Cerebellar cortex (tissue), 1 donor: Measurements from ENCODE around the gene TRAM2.
A peak's percentile ranks its signal among the peaks of the same experiment; 100 is the strongest.

ENCODE experiments used
- DNase-seq: peaks from one replicate; pipeline ENCODE4 v3.0.0-alpha.2; 2015; ENCODE audit warnings: low spot score

Gene TRAM2

DNA sequence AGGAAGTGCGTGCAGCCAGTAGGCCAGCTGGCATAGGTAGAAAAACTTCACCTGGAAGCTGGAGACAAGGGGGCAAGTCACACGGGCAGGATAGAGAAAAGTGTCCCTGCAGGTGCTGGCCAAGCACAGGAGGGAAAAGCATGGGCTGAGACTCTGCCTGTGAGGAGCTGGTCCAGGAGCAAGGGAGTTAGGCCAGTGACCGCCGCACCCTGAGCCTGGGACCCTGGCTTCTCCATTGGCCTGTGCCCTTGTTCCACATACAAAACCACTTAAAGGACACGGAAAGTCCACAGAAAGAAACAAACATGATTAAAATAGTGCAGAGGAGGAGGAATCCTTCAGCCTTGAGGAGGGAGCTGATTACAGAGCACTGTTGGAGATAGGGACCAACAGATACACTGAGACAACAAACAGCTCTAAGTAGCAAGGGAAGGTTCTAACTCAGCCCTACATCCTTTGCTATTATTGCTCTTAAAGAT is 68.6 kb downstream of the TRAM2 start:
- no peak for DNase-seq

- no peak for DNase-seq
Observed at GRCh38 chr6:52507557-52508260, 69.2 kb downstream of the TRAM2 start.

DNA sequence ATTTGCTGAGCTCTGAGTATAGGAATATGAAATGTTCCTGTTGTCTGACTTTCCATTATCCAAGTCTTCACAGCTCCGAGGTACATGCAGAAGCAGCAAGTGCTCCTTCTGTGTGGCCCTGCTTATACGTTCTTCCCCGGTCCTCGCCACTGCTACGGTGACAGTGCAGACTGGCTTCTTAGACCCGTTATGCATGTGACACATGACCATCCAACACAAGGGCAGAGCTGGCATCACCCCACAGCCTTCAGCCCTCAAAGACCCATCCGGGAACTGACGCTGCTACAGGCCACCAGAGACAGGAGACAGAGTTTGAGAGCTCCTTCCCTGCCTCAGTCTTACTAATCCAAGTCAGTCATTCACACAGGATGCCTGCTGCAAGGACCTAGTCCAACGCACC is 70.4 kb downstream of the TRAM2 start:
- no peak for DNase-seq

- no peak for DNase-seq
Observed at GRCh38 chr6:52505726-52506409, 71.0 kb downstream of the TRAM2 start.

GRCh38 chr6:52504782-52505136 is 72.1 kb downstream of the TRAM2 start:
- DNase-seq: no peak

GRCh38 chr6:52503851-52504781 is 72.7 kb downstream of the TRAM2 start:
- peak; percentile 88 for DNase-seq

DNA sequence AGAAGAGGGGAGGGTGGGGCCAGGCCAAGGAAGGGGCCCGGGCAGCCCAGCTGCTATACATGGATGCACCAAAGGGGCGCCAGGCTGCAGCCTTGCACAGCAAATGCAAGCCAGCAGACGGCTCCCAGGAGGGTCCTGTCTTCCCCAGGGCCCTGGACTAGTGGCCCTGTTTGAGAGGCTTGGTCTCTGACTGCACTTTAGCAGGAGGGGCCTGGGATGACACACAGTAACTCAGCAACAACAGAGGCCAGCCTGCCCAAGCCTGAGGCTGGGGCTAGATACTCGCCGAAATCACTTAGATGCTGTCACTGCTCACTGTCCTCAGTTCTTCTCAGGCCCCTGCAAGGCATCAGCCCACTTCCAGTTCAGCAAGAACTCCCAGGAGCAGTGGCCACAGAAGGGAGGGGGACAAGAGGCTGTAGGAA is 73.5 kb downstream of the TRAM2 start:
- DNase-seq: peak; percentile 10

GRCh38 chr6:52502306-52503029 is 74.4 kb downstream of the TRAM2 start:
- DNase-seq: peak; percentile 69

DNA sequence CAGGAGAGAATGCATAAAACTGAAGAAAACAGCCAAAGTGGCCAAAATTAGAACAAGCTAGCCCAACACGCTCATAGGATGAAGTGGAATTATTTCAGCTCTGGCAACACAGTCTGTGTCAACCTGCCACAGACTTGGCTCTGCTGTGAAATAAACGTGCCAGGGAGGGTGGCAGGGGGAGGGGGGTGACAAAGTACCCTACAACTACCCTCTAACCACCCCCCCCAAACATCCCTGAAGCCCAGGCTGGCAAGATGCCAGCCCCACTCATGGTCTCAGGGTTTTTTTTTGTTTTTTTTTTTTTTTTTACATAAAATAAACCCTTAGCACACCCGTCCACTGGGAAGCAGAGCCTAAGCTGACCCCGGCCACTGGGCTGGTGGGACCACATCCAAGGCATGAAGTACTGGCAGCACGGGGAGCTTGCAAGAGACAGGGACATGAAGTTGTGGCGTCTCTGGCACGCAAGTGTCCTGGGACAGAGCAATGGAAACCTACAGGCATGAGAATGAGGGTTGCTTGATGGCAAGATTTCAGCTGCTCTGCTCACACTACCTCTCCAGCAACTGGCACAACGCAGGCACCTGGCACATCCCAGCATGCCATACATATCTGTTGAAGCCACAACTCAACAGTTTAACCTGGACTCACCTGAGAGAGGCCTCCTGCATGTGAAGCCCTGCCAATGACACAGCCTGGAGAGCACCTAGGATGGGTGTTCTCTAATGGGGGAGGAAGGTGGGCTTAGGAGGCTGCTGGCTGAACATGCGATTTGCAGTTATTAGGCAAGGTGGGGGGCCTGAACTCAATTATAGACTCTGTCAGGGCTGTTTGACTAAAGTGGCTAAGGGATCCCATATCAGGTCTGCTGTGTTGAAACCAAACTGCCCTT is 76.4 kb downstream of the TRAM2 start:
- DNase-seq: no peak

GRCh38 chr6:52499681-52500236 is 77.1 kb downstream of the TRAM2 start:
- DNase-seq: peak; percentile 13

GRCh38 chr6:52499026-52499425 is 77.8 kb downstream of the TRAM2 start:
- peak; percentile 36 for DNase-seq

GRCh38 chr6:52498538-52499017 is 78.3 kb downstream of the TRAM2 start:
- no peak for DNase-seq

GRCh38 chr6:52497652-52498408 is 79.0 kb downstream of the TRAM2 start:
- no peak for DNase-seq

GRCh38 chr6:52496631-52497030 is 80.2 kb downstream of the TRAM2 start:
- no peak for DNase-seq

- no peak for DNase-seq
Observed at GRCh38 chr6:52495922-52496321, 80.9 kb downstream of the TRAM2 start.

DNA sequence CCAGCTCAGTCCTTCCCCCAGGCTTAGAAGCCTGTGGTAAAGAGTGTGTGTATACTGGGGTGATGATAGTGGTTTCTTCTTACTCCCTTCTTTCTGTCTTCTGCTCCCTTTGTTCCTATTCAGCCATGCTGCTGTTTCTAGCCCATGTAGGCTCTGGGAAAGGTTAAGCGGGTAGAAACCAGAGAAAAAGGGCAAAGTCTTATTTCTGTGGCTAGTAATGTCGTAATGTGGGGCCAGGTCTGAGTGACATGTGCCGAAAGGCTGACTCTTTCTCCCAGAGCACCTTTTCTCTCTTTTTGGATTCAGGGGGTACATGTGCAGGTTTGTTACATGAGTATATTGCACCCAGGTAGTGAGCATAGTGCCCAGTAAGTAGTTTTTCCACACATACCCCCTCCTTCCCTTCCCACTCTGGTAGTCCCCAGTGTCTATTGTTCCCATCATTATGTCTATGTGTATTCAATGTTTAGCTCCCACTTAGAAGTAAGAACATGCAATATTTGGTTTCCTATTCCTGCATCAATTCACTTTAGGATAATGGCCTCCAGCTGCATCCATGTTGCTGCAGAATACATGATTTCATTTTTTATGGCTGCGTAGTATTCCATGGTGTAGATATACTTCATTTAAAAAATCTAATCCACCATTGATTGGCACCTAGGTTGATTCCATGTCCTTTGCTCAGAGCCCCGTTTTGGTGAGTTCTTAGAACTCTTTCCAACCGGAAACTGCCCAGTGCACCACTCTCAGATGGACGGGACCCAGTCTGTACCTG is 82.4 kb downstream of the TRAM2 start:
- DNase-seq: no peak

GRCh38 chr6:52493669-52494068 is 83.2 kb downstream of the TRAM2 start:
- no peak for DNase-seq

GRCh38 chr6:52491203-52492069 is 85.4 kb downstream of the TRAM2 start:
- no peak for DNase-seq
